Measurements from ENCODE around the gene ITGB1BP1. TPM values are rescaled to one million over a fixed set of nuclear protein-coding genes. Genes with fewer than 3 reads are reported as not detected.

ITGB1BP1 gene
- total and polyA plus RNA-seq, 2 of the 13 experiments (the other 11 are each of a cell fraction or from before 2014, with no cell fraction given): 106 to 108 TPM

DNA sequence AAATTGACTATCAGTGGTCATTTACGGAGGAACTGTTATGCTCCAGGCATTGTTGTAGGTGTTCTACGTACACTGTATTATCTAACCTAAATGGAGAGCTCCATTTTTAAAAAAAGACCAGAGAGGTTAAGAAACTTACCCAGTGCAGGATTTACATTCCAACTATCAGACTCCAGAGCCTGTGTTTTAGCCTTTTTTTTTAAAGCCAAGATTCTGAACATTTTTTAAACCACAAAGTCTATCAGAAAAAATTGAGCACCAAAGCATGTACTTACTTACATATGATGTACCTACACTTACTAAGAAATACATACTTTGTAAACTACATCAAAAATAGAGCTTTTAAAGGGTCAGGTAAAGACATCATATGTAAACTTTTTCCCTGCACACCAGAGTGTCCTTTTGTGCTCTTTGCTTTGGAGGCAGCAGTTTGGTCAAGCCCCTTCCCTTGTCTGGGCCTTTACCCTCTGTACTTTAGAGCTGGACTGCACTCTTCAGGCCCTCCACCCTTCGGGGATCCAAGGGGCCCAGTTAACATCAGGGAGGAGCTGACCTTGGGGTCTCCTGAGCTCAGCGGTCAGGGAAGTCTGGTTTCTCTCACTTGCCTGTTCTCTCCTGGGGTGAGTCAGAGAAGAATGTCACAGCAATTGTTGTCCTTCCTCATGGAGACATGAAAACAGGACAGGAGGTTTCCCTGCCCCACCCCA, 58.4 kb downstream of the ITGB1BP1 start (continued):
- TF ChIP-seq ATF6 (CRISPR knock-in tag; conservative IDR thresholded peaks at IDR 0.05) (no peak), FOXJ3 (CRISPR knock-in tag; IDR thresholded peaks at IDR 0.05; ENCODE audit: borderline replicate concordance) (no peak), JARID2 (CRISPR knock-in tag; IDR thresholded peaks at IDR 0.05; ENCODE audit: insufficient replicate concordance) (no peak), KMT2B (CRISPR knock-in tag; IDR thresholded peaks at IDR 0.05) (no peak), ZNF138 (CRISPR knock-in tag; IDR thresholded peaks at IDR 0.05; ENCODE audit: low read depth) (no peak), ZNF282 (IDR thresholded peaks at IDR 0.05; ENCODE audit: partially characterized antibody) (no peak), SAP130 (CRISPR knock-in tag; IDR thresholded peaks at IDR 0.05; ENCODE audit: low read depth) (peak; percentile 10; the same call in 1 of the 2 replicates), ZNF3 (CRISPR knock-in tag; IDR thresholded peaks at IDR 0.05) (no peak), KLF6 (CRISPR knock-in tag; IDR thresholded peaks at IDR 0.05) (no peak), FOXA1 (IDR thresholded peaks at IDR 0.05) (no peak), FOXA1 (CRISPR knock-in tag; IDR thresholded peaks at IDR 0.05) (no peak), ZNF747 (CRISPR knock-in tag; IDR thresholded peaks at IDR 0.05; ENCODE audit: borderline replicate concordance) (0 out of 2 replicates have a peak, but pooled peaks have one; percentile 33), ZNF614 (CRISPR knock-in tag; IDR thresholded peaks at IDR 0.05; ENCODE audit: borderline replicate concordance) (no peak), ZNF878 (CRISPR knock-in tag; IDR thresholded peaks at IDR 0.05) (no peak), ASH2L (IDR thresholded peaks at IDR 0.05; ENCODE audit: insufficient read length, low read depth, low read length) (no peak), ONECUT2 (CRISPR knock-in tag; IDR thresholded peaks at IDR 0.05) (no peak), ATF7 (IDR thresholded peaks at IDR 0.05) (no peak), ATF7 (CRISPR knock-in tag; IDR thresholded peaks at IDR 0.05) (no peak), HNRNPK (IDR thresholded peaks at IDR 0.05; ENCODE audit: low read depth, low read length, poor library complexity, severe bottlenecking) (no peak), ZNF678 (CRISPR knock-in tag; IDR thresholded peaks at IDR 0.05) (no peak), MXI1 (IDR thresholded peaks at IDR 0.05; ENCODE audit: borderline replicate concordance, low read depth, low read length) (no peak), LCORL (IDR thresholded peaks at IDR 0.05) (no peak), LCORL (CRISPR knock-in tag; IDR thresholded peaks at IDR 0.05) (peak; percentile 91), SRSF9 (IDR thresholded peaks at IDR 0.05; ENCODE audit: borderline replicate concordance, insufficient read depth, low read depth, low read length, poor library complexity, severe bottlenecking) (no peak)
- TF ChIP-seq, protein P1, sequence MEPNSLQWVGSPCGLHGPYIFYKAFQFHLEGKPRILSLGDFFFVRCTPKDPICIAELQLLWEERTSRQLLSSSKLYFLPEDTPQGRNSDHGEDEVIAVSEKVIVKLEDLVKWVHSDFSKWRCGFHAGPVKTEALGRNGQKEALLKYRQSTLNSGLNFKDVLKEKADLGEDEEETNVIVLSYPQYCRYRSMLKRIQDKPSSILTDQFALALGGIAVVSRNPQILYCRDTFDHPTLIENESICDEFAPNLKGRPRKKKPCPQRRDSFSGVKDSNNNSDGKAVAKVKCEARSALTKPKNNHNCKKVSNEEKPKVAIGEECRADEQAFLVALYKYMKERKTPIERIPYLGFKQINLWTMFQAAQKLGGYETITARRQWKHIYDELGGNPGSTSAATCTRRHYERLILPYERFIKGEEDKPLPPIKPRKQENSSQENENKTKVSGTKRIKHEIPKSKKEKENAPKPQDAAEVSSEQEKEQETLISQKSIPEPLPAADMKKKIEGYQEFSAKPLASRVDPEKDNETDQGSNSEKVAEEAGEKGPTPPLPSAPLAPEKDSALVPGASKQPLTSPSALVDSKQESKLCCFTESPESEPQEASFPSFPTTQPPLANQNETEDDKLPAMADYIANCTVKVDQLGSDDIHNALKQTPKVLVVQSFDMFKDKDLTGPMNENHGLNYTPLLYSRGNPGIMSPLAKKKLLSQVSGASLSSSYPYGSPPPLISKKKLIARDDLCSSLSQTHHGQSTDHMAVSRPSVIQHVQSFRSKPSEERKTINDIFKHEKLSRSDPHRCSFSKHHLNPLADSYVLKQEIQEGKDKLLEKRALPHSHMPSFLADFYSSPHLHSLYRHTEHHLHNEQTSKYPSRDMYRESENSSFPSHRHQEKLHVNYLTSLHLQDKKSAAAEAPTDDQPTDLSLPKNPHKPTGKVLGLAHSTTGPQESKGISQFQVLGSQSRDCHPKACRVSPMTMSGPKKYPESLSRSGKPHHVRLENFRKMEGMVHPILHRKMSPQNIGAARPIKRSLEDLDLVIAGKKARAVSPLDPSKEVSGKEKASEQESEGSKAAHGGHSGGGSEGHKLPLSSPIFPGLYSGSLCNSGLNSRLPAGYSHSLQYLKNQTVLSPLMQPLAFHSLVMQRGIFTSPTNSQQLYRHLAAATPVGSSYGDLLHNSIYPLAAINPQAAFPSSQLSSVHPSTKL (CRISPR knock-in tag; IDR thresholded peaks at IDR 0.05): peak; percentile 75

Measured in HepG2 (cell line).